ENCODE measurements around the gene TBX4. TPM values are rescaled to one million over a fixed set of nuclear protein-coding genes. Genes with fewer than 3 reads are reported as not detected.
A peak's percentile ranks its signal among the peaks of the same experiment; 100 is the strongest.

Gene TBX4
- total RNA-seq, 1 donor from 2014 or later: not detected

GRCh38 chr17:61456061-61456681, 3.9 kb downstream of the TBX4 start:
- Histone ChIP-seq H3K27ac (no peak overlapping the region), H3K27me3 (peaks cover 100% of the 10 kb centered on the region), H3K9me3 (ENCODE audit: low read depth) (no peaks in the 10 kb centered on the region), H4K20me1 (ENCODE audit: low read depth) (peaks cover 89% of the 10 kb centered on the region), H3F3A (ENCODE audit: low read depth) (peaks cover 17% of the 10 kb centered on the region), H3K4me3 (no peak overlapping the region), H3K79me2 (ENCODE audit: low read depth) (no peaks in the 10 kb centered on the region), H3K9ac (no peak overlapping the region), H3K4me2 (no peak overlapping the region), H2AFZ (replicated peaks) (no peak overlapping the region), H3K36me3 (no peaks in the 10 kb centered on the region), H3K4me1 (peaks cover 17% of the 10 kb centered on the region)
- no peak for TF ChIP-seq EZH2 (IDR thresholded peaks at IDR 0.05)
- no peak for TF ChIP-seq CTCF (IDR thresholded peaks at IDR 0.05)
- TF ChIP-seq EZH2phosphoT487 (IDR thresholded peaks at IDR 0.05): no peak
- Mint-ChIP-seq H3K27ac (no peak overlapping the region), H3K36me3 (no peaks in the 10 kb centered on the region), H3K27me3 (ENCODE audit: insufficient read depth, low read depth) (peaks cover 74% of the 10 kb centered on the region), H3K4me1 (peaks cover 34% of the 10 kb centered on the region), H3K4me3 (no peak overlapping the region), H3K9me3 (peaks cover 7% of the 10 kb centered on the region)
- peak; percentile 50 for DNase-seq (ENCODE audit: low spot score)

- H3K27me3 Mint-ChIP-seq (ENCODE audit: insufficient read depth, low read depth): peaks cover 79% of the 10 kb centered on the region
- Histone ChIP-seq H3K36me3 (no peaks in the 10 kb centered on the region), H3K27ac (no peak overlapping the region), H3K4me2 (peak overlapping the region; percentile 61), H3K27me3 (peaks cover 100% of the 10 kb centered on the region), H3K9me3 (ENCODE audit: low read depth) (no peaks in the 10 kb centered on the region), H3F3A (ENCODE audit: low read depth) (peaks cover 11% of the 10 kb centered on the region), H3K79me2 (ENCODE audit: low read depth) (no peaks in the 10 kb centered on the region), H2AFZ (replicated peaks) (no peak overlapping the region), H3K4me3 (peak overlapping the region; percentile 22), H4K20me1 (ENCODE audit: low read depth) (peaks cover 88% of the 10 kb centered on the region), H3K4me1 (peaks cover 19% of the 10 kb centered on the region), H3K9ac (no peak overlapping the region)
- no peaks in the 10 kb centered on the region for H3K36me3 Mint-ChIP-seq
- peaks cover 7% of the 10 kb centered on the region for H3K9me3 Mint-ChIP-seq
- H3K4me3 Mint-ChIP-seq: peak overlapping the region; percentile 70
- H3K27ac Mint-ChIP-seq: no peak overlapping the region
- TF ChIP-seq EZH2phosphoT487 (IDR thresholded peaks at IDR 0.05) (no peak), EZH2 (IDR thresholded peaks at IDR 0.05) (no peak), CTCF (IDR thresholded peaks at IDR 0.05) (no peak)
- peak; percentile 52 for DNase-seq (ENCODE audit: low spot score)
- peaks cover 38% of the 10 kb centered on the region for H3K4me1 Mint-ChIP-seq
Observed at GRCh38 chr17:61456688-61457225, 4.5 kb downstream of the TBX4 start.

GRCh38 chr17:61457226-61457983, 5.2 kb downstream of the TBX4 start:
- Mint-ChIP-seq H3K27ac (no peak overlapping the region), H3K9me3 (peaks cover 7% of the 10 kb centered on the region), H3K27me3 (ENCODE audit: insufficient read depth, low read depth) (peaks cover 80% of the 10 kb centered on the region), H3K36me3 (no peaks in the 10 kb centered on the region), H3K4me1 (peaks cover 41% of the 10 kb centered on the region), H3K4me3 (peak overlapping the region; percentile 70)
- Histone ChIP-seq H2AFZ (replicated peaks) (no peak overlapping the region), H3F3A (ENCODE audit: low read depth) (peaks cover 11% of the 10 kb centered on the region), H3K4me2 (peak overlapping the region; percentile 61), H3K9ac (no peak overlapping the region), H3K27me3 (peaks cover 100% of the 10 kb centered on the region), H3K79me2 (ENCODE audit: low read depth) (no peaks in the 10 kb centered on the region), H3K4me3 (peak overlapping the region; percentile 22), H3K36me3 (no peaks in the 10 kb centered on the region), H3K9me3 (ENCODE audit: low read depth) (no peaks in the 10 kb centered on the region), H3K4me1 (peaks cover 19% of the 10 kb centered on the region), H4K20me1 (ENCODE audit: low read depth) (peaks cover 83% of the 10 kb centered on the region), H3K27ac (no peak overlapping the region)
- DNase-seq (ENCODE audit: low spot score): peak; percentile 77
- TF ChIP-seq EZH2 (IDR thresholded peaks at IDR 0.05) (peak; percentile 100), CTCF (IDR thresholded peaks at IDR 0.05) (no peak), EZH2phosphoT487 (IDR thresholded peaks at IDR 0.05) (peak; percentile 100)
